Ascending aorta (tissue), 2 donors: ENCODE data around the gene EBLN1. TPM values are rescaled to one million over a fixed set of nuclear protein-coding genes. Genes with fewer than 3 reads are reported as not detected.

Experiments used
- DNase-seq, 2 donors: peaks; one replicate each; pipeline ENCODE4 v3.0.0-alpha.2; 2019; ENCODE audit warnings: low spot score in 2 of 2
- H3K27ac ChIP-seq, 2 donors: fragments of 200-600 bp; sonication (generic); one replicate each; pipeline ENCODE4 v1.5.1; 2016 to 2017; ENCODE audit warnings: mild to moderate bottlenecking in 1 of 2
- H3K27me3 ChIP-seq: fragments of 200-600 bp; sonication (generic); one replicate; pipeline ENCODE4 v1.5.1; 2017
- H3K36me3 ChIP-seq, 2 donors: fragments of 200-600 bp; sonication (generic); one replicate each; pipeline ENCODE4 v1.5.1; 2016
- H3K4me1 ChIP-seq, 2 donors: fragments of 200-600 bp; sonication (generic); one replicate each; pipeline ENCODE4 v1.5.1; 2016 to 2017; ENCODE audit warnings: mild to moderate bottlenecking in 1 of 2
- H3K4me3 ChIP-seq, 2 donors: fragments of 200-600 bp; sonication (generic); one replicate each; pipeline ENCODE4 v1.5.1; 2016 to 2017; ENCODE audit warnings: mild to moderate bottlenecking in 1 of 2
- H3K9me3 ChIP-seq, 2 donors: fragments of 200-600 bp; sonication (generic); one replicate each; pipeline ENCODE4 v1.5.1; 2016
- intact Hi-C: fragments of 100-400 bp; cut with DNase I; formaldehyde crosslinking; loops from one replicate; pipeline ENCODE4 v1.15.1; 2023
- total RNA-seq: library from RNA; depleted of rRNA; stranded (reverse); fragments of >200 nt; gene quantifications from one replicate; pipeline ENCODE4 v1.1.0, GENCODE V29; 2016
- TF ChIP-seq, protein P1 (sequence below), 3 experiments: fragments of 200-600 bp in 2 of 3; fragments of 450-650 bp in 1 of 3; sonication (generic) in 2 of 3; IDR thresholded peaks; one replicate each; pipeline ENCODE4 v1.5.1; 2016 to 2019; ENCODE audit warnings: antibody characterized with exemption in 3 of 3, mild to moderate bottlenecking in 1 of 3, moderate library complexity in 1 of 3

The EBLN1 gene
- total RNA-seq, 1 donor from 2014 or later, result not detected

GRCh38 chr10:22193945-22194344 lies 23.9 kb downstream of the EBLN1 start:
- intact Hi-C loops, result no loop called here
- no peak for DNase-seq
- TF ChIP-seq, protein P1, sequence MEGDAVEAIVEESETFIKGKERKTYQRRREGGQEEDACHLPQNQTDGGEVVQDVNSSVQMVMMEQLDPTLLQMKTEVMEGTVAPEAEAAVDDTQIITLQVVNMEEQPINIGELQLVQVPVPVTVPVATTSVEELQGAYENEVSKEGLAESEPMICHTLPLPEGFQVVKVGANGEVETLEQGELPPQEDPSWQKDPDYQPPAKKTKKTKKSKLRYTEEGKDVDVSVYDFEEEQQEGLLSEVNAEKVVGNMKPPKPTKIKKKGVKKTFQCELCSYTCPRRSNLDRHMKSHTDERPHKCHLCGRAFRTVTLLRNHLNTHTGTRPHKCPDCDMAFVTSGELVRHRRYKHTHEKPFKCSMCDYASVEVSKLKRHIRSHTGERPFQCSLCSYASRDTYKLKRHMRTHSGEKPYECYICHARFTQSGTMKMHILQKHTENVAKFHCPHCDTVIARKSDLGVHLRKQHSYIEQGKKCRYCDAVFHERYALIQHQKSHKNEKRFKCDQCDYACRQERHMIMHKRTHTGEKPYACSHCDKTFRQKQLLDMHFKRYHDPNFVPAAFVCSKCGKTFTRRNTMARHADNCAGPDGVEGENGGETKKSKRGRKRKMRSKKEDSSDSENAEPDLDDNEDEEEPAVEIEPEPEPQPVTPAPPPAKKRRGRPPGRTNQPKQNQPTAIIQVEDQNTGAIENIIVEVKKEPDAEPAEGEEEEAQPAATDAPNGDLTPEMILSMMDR (IDR thresholded peaks at IDR 0.05), result no peak
- Histone ChIP-seq H3K27me3 (no peaks in the 10 kb centered on the region), H3K9me3 (no peaks in the 10 kb centered on the region), H3K27ac (no peak overlapping the region), H3K4me1 (no peaks in the 10 kb centered on the region), H3K36me3 (no peaks in the 10 kb centered on the region), H3K4me3 (no peak overlapping the region)

- TF ChIP-seq, protein P1 (IDR thresholded peaks at IDR 0.05), result no peak
- intact Hi-C loops, result no loop called here
- Histone ChIP-seq H3K4me1 (no peaks in the 10 kb centered on the region), H3K9me3 (peaks cover 0 to 4% of the 10 kb centered on the region in 2 donors), H3K4me3 (no peak overlapping the region), H3K27ac (no peak overlapping the region), H3K36me3 (no peaks in the 10 kb centered on the region), H3K27me3 (no peaks in the 10 kb centered on the region)
- DNase-seq, result no peak
Measured at GRCh38 chr10:22185586-22185985, 32.2 kb downstream of the EBLN1 start.

GRCh38 chr10:22183771-22184461 lies 33.9 kb downstream of the EBLN1 start:
- no peak for DNase-seq
- Histone ChIP-seq H3K27me3 (no peaks in the 10 kb centered on the region), H3K4me3 (no peak overlapping the region), H3K4me1 (no peaks in the 10 kb centered on the region), H3K27ac (no peak overlapping the region), H3K36me3 (no peaks in the 10 kb centered on the region), H3K9me3 (peaks cover 0 to 11% of the 10 kb centered on the region in 2 donors)
- TF ChIP-seq, protein P1 (IDR thresholded peaks at IDR 0.05), result no peak
- intact Hi-C loops, result no loop called here

DNA sequence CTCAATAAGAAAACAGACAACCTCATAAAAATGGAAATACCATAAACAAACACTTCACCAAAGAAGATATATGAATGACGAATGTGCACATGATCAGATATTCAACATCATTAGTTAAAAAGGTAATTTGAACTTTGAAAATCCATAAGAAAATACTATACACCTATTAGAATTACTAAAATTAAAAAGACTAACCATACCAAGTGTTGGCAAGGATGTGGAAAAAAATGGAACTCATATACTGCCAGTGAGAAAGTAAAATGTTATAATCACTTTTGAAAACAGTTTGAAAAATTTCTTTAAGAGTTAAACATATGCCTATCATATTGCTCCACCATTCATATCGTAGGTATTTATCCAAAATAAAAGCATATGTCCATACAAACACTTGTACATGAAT lies 37.1 kb downstream of the EBLN1 start:
- no peak for DNase-seq
- intact Hi-C loops, result no loop called here
- Histone ChIP-seq H3K4me1 (no peaks in the 10 kb centered on the region), H3K9me3 (peaks cover 0 to 11% of the 10 kb centered on the region in 2 donors), H3K27me3 (no peaks in the 10 kb centered on the region), H3K4me3 (no peak overlapping the region), H3K36me3 (no peaks in the 10 kb centered on the region), H3K27ac (no peak overlapping the region)
- TF ChIP-seq, protein P1 (IDR thresholded peaks at IDR 0.05), result no peak

DNA sequence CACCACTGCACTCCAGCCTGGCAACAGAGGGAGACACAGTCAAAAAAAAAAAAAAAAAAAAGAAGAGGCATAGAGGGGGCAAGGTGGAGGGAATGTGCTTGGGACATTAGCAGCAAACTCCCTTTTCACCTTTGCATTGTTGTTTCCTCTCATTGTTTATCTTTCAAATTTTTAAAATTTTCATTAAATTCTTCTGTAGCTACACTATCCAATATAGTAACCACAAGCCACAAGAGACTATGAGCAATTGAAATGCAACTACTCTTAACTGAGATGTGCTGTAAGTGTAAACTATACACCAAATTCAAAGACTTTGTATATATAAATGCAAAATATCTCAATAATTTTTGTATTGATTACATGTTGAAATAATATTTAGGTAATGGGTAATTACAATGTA lies 43.4 kb downstream of the EBLN1 start:
- DNase-seq, result no peak
- Histone ChIP-seq H3K36me3 (no peaks in the 10 kb centered on the region), H3K27ac (no peak overlapping the region), H3K4me3 (no peak overlapping the region), H3K27me3 (no peaks in the 10 kb centered on the region), H3K9me3 (peaks cover 0 to 6% of the 10 kb centered on the region in 2 donors), H3K4me1 (no peaks in the 10 kb centered on the region)
- intact Hi-C loops, result no loop called here
- TF ChIP-seq, protein P1 (IDR thresholded peaks at IDR 0.05), result no peak
